SK-N-MC (cell line): Measurements from ENCODE around the gene MAPT.

Experiments
- EZH2 ChIP-seq: fragments of 200-600 bp; sonication (generic); IDR thresholded peaks from one replicate; pipeline ENCODE4 v1.6.1; 2017; ENCODE audit warnings: antibody characterized with exemption
- POLR2AphosphoS5 ChIP-seq: IDR thresholded peaks from 2 replicates; pipeline ENCODE4 v1.6.1; 2012; ENCODE audit warnings: mild to moderate bottlenecking, low read depth, low read length, borderline replicate concordance

- TF ChIP-seq EZH2 (no peak), POLR2AphosphoS5 (no peak)
Measured at GRCh38 chr17:45847101-45847500, 47.3 kb upstream of the MAPT start.
